ACHN (cell line): ENCODE measurements around the gene PLA2G10.
"Not testable (repeated sequence)": the region's sequence is repeated elsewhere in the genome, so short reads cannot be mapped to it uniquely, and the experiment has no call there.

Experiments used
- DNase-seq: peaks from one replicate; pipeline ENCODE4 v3.0.0-alpha.2; 2015
- in situ Hi-C: cut with HindIII; loops from 2 replicates; pipeline ENCODE4 v1.10.0; 2017; ENCODE audit warnings: low sequenced_read_pairs, low pct_ligation_motif_present, low pct_unique_long_range_greater_than_20kb

Gene PLA2G10

GRCh38 chr16:14668556-14669223 is 25.4 kb downstream of the PLA2G10 start:
- in situ Hi-C loops = no loop called here
- DNase-seq = no peak

- no peak for DNase-seq
- in situ Hi-C loops = no loop called here
Measured at GRCh38 chr16:14667347-14668266, 26.5 kb downstream of the PLA2G10 start.

- peak; percentile 61 for DNase-seq
- in situ Hi-C loops = no loop called here
Measured at GRCh38 chr16:14658063-14658462, 36.0 kb downstream of the PLA2G10 start.

- in situ Hi-C loops = no loop called here
- DNase-seq = no peak
Measured at GRCh38 chr16:14652726-14653125, 41.4 kb downstream of the PLA2G10 start.

- no peak for DNase-seq
- in situ Hi-C loops = no loop called here
Measured at GRCh38 chr16:14650629-14651028, 43.5 kb downstream of the PLA2G10 start.

- DNase-seq = no peak
- in situ Hi-C loops = no loop called here
Measured at GRCh38 chr16:14649816-14650215, 44.3 kb downstream of the PLA2G10 start.

GRCh38 chr16:14641926-14642325 is 52.2 kb downstream of the PLA2G10 start:
- DNase-seq = no peak
- in situ Hi-C loops = no loop called here

- in situ Hi-C loops = no loop called here
- no peak for DNase-seq
Measured at GRCh38 chr16:14641206-14641605, 52.9 kb downstream of the PLA2G10 start.

GRCh38 chr16:14640538-14640937 is 53.6 kb downstream of the PLA2G10 start:
- in situ Hi-C loops = no loop called here
- DNase-seq = no peak

GRCh38 chr16:14636951-14637240 is 57.2 kb downstream of the PLA2G10 start:
- DNase-seq, in situ Hi-C loops: not testable (repeated sequence)

- DNase-seq = peak; percentile 34
Measured at GRCh38 chr16:14636179-14636950, 57.7 kb downstream of the PLA2G10 start.

GRCh38 chr16:14635395-14636165 is 58.5 kb downstream of the PLA2G10 start:
- no peak for DNase-seq
- in situ Hi-C loops = no loop called here

More at GRCh38 chr16:14636179-14636950, 57.7 kb downstream of the PLA2G10 start:
- in situ Hi-C loops = not testable (repeated sequence)

GRCh38 chr16:14634389-14634725 is 59.8 kb downstream of the PLA2G10 start:
- DNase-seq = no peak
- in situ Hi-C loops = no loop called here

- DNase-seq = peak; percentile 99
- in situ Hi-C loops = no loop called here
Measured at GRCh38 chr16:14632693-14633569, 61.2 kb downstream of the PLA2G10 start, which contains the start of gene BFAR. Gene BFAR, plus strand, starts transcription at chr16:14632951. Its CDS starts 11,396 bp downstream, at chr16:14644347.

- DNase-seq, in situ Hi-C loops: not testable (repeated sequence)
Measured at GRCh38 chr16:14630620-14631330, 63.3 kb downstream of the PLA2G10 start.

- in situ Hi-C loops = no loop called here
- peak; percentile 99 for DNase-seq
Measured at GRCh38 chr16:14629919-14630619, 64.0 kb downstream of the PLA2G10 start, which contains the start of gene PARN. Gene PARN, minus strand, starts transcription at chr16:14630260. Its CDS starts 135 bp downstream, at chr16:14630125.
